GM13976 (cell line): ENCODE measurements around the gene RIF1.

Source experiments
- DNase-seq: peaks from one replicate; pipeline ENCODE4 v3.0.0; 2012; ENCODE audit warnings: low spot score
- in situ Hi-C: fragments of 300-500 bp; cut with MboI; formaldehyde crosslinking; loops from one replicate; pipeline ENCODE4 v1.12.0; 2022; ENCODE audit warnings: low sequenced_read_pairs, mixed read lengths, inconsistent platforms; ENCODE audit not compliant: unreplicated experiment
- TF ChIP-seq, protein P1 (sequence below): IDR thresholded peaks from 2 replicates; pipeline ENCODE4 v1.5.1; 2012; ENCODE audit warnings: borderline replicate concordance, mild to moderate bottlenecking; ENCODE audit not compliant: insufficient read depth; ENCODE audit errors: extremely low read depth, missing control alignments, control extremely low read depth

Gene RIF1, protein sequence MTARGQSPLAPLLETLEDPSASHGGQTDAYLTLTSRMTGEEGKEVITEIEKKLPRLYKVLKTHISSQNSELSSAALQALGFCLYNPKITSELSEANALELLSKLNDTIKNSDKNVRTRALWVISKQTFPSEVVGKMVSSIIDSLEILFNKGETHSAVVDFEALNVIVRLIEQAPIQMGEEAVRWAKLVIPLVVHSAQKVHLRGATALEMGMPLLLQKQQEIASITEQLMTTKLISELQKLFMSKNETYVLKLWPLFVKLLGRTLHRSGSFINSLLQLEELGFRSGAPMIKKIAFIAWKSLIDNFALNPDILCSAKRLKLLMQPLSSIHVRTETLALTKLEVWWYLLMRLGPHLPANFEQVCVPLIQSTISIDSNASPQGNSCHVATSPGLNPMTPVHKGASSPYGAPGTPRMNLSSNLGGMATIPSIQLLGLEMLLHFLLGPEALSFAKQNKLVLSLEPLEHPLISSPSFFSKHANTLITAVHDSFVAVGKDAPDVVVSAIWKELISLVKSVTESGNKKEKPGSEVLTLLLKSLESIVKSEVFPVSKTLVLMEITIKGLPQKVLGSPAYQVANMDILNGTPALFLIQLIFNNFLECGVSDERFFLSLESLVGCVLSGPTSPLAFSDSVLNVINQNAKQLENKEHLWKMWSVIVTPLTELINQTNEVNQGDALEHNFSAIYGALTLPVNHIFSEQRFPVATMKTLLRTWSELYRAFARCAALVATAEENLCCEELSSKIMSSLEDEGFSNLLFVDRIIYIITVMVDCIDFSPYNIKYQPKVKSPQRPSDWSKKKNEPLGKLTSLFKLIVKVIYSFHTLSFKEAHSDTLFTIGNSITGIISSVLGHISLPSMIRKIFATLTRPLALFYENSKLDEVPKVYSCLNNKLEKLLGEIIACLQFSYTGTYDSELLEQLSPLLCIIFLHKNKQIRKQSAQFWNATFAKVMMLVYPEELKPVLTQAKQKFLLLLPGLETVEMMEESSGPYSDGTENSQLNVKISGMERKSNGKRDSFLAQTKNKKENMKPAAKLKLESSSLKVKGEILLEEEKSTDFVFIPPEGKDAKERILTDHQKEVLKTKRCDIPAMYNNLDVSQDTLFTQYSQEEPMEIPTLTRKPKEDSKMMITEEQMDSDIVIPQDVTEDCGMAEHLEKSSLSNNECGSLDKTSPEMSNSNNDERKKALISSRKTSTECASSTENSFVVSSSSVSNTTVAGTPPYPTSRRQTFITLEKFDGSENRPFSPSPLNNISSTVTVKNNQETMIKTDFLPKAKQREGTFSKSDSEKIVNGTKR (N-terminal part only)

DNA sequence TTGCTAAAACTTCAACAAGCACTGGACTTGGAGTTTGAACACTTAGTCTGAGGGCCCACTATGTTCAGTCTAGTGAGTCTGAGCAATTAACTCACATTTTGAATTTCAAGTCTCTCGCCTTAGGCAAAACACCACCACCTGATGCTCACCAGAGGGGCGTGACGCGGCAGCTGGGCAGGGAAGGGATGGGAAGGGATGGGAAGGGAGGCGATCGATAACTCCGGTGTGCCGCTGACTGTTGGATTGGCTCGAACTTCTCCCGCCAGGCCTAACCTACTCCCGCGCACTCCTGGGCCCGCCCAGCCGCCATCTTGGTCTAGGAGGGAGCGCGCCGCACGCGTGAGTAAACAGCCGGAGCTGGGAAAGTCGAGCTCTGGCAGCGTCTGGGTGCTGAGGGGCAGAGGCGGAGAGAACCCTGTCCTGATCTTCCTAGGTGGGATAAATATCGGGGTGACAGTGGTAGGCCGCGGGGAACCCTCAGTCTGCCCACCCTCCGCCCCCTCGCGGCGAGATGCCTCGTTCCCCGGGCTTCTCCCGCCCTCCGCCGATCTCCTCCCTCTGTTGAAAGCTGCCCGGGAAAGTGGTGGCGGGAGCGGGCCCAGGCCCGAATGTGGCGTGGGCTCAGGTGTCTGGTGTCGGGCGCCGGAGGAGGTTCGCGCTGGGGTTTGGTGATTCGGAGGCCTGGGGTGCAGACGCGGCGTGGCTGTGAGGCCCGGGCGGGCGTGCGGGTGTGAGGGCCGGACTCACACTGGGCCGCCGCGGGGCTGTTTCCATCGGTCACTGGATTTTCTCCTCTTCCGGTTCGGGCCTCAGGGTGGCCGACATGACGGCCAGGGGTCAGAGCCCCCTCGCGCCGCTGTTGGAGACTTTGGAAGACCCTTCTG, at the start of gene RIF1:
Gene RIF1, plus strand, starts transcription at position 302 of the 884 bp plus-strand sequence. Its CDS starts 522 bp downstream, at position 824.
- TF ChIP-seq, protein P1, sequence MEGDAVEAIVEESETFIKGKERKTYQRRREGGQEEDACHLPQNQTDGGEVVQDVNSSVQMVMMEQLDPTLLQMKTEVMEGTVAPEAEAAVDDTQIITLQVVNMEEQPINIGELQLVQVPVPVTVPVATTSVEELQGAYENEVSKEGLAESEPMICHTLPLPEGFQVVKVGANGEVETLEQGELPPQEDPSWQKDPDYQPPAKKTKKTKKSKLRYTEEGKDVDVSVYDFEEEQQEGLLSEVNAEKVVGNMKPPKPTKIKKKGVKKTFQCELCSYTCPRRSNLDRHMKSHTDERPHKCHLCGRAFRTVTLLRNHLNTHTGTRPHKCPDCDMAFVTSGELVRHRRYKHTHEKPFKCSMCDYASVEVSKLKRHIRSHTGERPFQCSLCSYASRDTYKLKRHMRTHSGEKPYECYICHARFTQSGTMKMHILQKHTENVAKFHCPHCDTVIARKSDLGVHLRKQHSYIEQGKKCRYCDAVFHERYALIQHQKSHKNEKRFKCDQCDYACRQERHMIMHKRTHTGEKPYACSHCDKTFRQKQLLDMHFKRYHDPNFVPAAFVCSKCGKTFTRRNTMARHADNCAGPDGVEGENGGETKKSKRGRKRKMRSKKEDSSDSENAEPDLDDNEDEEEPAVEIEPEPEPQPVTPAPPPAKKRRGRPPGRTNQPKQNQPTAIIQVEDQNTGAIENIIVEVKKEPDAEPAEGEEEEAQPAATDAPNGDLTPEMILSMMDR: peak; percentile 28
- in situ Hi-C loops: no loop called here
- DNase-seq: peak; percentile 90

DNA sequence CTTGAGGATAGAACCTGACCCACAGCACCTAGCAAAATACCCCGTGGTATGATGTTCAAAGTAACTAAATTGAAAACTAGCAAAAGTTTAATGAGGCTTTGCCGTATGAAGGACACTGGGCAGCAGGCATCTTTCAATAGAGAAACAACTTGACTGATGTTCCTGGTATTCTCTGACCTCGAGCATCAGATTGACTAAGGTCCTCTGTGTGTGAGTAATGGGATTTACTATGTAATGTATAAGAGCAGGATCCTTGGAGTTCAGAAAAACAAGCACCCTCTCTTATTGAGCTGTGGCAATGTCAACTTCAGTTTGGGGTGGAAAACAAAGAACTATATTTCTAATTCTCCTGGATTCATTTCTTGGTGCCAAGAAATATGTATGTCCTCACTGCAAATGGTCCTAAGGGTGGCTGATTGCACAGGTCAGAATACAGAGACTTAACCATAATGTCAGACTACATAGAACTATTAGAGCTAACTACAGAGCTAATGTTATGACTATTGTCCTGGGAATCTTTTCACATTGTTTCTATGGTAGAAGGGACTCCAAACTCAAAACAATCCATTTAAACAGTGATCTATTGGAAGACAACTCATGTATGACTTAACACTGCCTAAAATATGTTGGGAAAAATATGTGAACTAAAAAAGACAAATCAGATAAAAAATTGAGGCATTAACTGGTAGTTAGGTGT, 47.9 kb upstream of the RIF1 start:
- TF ChIP-seq, protein P1: no peak
- in situ Hi-C loops: no loop called here
- DNase-seq: no peak

DNA sequence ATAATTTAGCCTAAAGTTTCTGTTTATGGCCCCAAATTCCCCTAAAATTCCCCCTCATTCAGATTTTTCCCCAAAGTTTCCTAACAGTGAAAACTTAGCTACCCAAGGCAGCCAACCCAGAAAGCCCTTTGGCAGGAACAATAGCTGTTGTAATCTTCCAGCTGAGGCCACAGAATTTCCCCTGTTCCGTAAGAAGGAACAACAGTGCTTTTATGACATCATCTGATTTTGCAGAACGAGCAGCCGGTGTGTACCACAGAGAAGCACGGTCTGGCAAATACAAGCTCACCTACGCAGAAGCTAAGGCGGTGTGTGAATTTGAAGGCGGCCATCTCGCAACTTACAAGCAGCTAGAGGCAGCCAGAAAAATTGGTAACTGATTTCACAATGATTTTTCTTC, 46.0 kb upstream of the RIF1 start:
- peak; percentile 58 for DNase-seq

DNA sequence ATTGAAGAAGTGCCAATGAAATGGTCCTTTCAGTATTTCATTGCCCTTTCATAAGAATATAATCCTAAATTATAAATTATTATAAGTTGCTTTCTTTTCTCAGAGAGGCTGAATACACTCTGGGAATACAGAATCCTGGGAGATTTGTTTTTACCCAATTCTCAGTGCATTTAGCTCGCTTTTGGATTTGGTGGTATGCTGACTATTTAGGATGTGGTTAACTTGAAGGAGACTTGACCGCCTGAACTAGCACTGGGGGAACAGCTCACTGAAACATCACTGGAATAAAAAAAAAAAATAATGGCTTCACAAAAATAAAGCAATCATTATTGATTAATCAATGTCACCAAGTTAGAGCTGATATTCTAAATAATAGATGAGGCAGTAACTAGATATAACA, 42.1 kb upstream of the RIF1 start:
- TF ChIP-seq, protein P1: no peak
- in situ Hi-C loops: no loop called here
- DNase-seq: no peak

More for the DNA sequence above, 46.0 kb upstream of the RIF1 start:
- TF ChIP-seq, protein P1: no peak
- in situ Hi-C loops: no loop called here

DNA sequence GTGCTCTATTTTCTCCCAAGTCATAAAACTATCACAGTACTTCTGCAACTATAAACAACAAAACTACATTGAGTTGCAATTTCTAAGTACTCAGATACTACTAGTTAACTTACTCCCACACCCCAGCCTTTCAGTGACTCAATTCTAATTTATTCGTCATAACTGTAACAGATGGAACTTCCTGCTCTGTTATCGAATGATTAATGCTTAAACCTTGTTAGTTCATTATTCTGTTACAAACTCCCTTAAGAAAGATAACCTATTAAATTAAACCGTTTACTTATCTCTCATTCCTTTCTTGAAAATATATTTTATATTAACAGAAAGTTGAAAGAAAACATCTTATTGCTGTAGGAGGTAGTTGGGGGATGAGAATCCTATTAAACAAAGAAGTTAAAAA, 35.3 kb upstream of the RIF1 start:
- peak; percentile 41 for DNase-seq
- in situ Hi-C loops: no loop called here
- TF ChIP-seq, protein P1: no peak
